H1 (cell line): Measurements from ENCODE around the gene EFHD1. TPM values are rescaled to one million over a fixed set of nuclear protein-coding genes. Genes with fewer than 3 reads are reported as not detected.

Experiments used
- CTCF ChIA-PET: fragments of 300-600 bp; sonication (Branson Sonifier 250); formaldehyde crosslinking; loops from one replicate; lab custom pipeline; 2021; ENCODE audit not compliant: partially characterized antibody; lab: Charles Lee
- POLR2A ChIA-PET: fragments of 300-600 bp; sonication (Branson Sonifier 250); formaldehyde crosslinking; loops from one replicate; lab custom pipeline; 2021; ENCODE audit warnings: inconsistent platforms; ENCODE audit not compliant: partially characterized antibody; lab: Charles Lee
- DNase-seq, 2 experiments: peaks; one replicate each; pipeline versions ENCODE4 v3.0.0 to v3.0.0-alpha.2; 2010 to 2022; ENCODE audit warnings: low spot score in 2 of 2, low read depth in 1 of 2, mixed read lengths in 1 of 2
- FAIRE-seq: peaks from 2 replicates; lab custom pipeline; 2011; peaks lifted over from hg19 to GRCh38; lab: Jason Lieb, UNC
- H2AFZ ChIP-seq: 2 replicates; pipeline ENCODE4 v1.8.1; 2012; ENCODE audit warnings: low read length, inconsistent platforms
- H2AK5ac ChIP-seq: 2 replicates; pipeline ENCODE4 v1.6.1; 2013; ENCODE audit warnings: low read depth, low read length
- H2BK120ac ChIP-seq: replicated peaks from 2 replicates; pipeline ENCODE3; 2013; ENCODE audit warnings: low read depth, low read length, inconsistent platforms
- H2BK12ac ChIP-seq: 2 replicates; pipeline ENCODE4 v1.6.1; 2013; ENCODE audit warnings: low read depth, low read length
- H2BK15ac ChIP-seq: 2 replicates; pipeline ENCODE4 v1.6.1; 2013; ENCODE audit warnings: low read length
- H2BK20ac ChIP-seq: 2 replicates; pipeline ENCODE4 v1.6.1; 2013; ENCODE audit warnings: low read length
- H2BK5ac ChIP-seq: 2 replicates; pipeline ENCODE4 v1.6.1; 2013; ENCODE audit warnings: low read depth, low read length
- H3K14ac ChIP-seq: 2 replicates; pipeline ENCODE4 v1.6.1; 2013; ENCODE audit warnings: inconsistent platforms; ENCODE audit not compliant: insufficient read length
- H3K18ac ChIP-seq: 2 replicates; pipeline ENCODE4 v1.6.1; 2013; ENCODE audit warnings: low read length; ENCODE audit errors: extremely low read depth
- H3K23ac ChIP-seq: 2 replicates; pipeline ENCODE4 v1.6.1; 2013; ENCODE audit warnings: inconsistent platforms; ENCODE audit not compliant: insufficient read length
- H3K23me2 ChIP-seq: 2 replicates; pipeline ENCODE4 v1.6.1; 2013; ENCODE audit warnings: low read depth, low read length
- H3K27ac ChIP-seq: 2 replicates; pipeline ENCODE4 v1.6.1; 2011; ENCODE audit warnings: low read depth, low read length, inconsistent platforms
- H3K27me3 ChIP-seq, 4 experiments: replicated peaks in 1 of 4; 1 replicate in 1 of 4; 2 replicates in 3 of 4; pipeline versions ENCODE4 v1.6.1 to v1.8.1; 2011 to 2013; ENCODE audit warnings: low read length in 3 of 4, mild to moderate bottlenecking in 3 of 4, inconsistent platforms in 2 of 4, mixed read lengths in 2 of 4, moderate library complexity in 1 of 4; ENCODE audit not compliant: control insufficient read depth in 3 of 4, insufficient read depth in 3 of 4; ENCODE audit errors: extremely low read depth in 1 of 4
- H3K36me3 ChIP-seq, 4 experiments: 2 replicates each; pipeline versions ENCODE4 v1.6.1 to v1.8.1; 2011 to 2013; ENCODE audit warnings: mild to moderate bottlenecking in 4 of 4, low read length in 3 of 4, moderate library complexity in 2 of 4, control low read depth in 1 of 4, inconsistent platforms in 1 of 4; ENCODE audit not compliant: insufficient read depth in 4 of 4, control insufficient read depth in 2 of 4
- H3K4ac ChIP-seq: replicated peaks from 2 replicates; pipeline ENCODE3; 2013; ENCODE audit warnings: low read length, low read depth, mixed read lengths, inconsistent platforms; ENCODE audit not compliant: insufficient read length
- H3K4me1 ChIP-seq, 4 experiments: replicated peaks in 1 of 4; 1 replicate in 1 of 4; 2 replicates in 3 of 4; pipeline versions ENCODE4 v1.6.1 to v1.8.1; 2011 to 2013; ENCODE audit warnings: low read length in 3 of 4, inconsistent platforms in 2 of 4, mixed read lengths in 1 of 4; ENCODE audit not compliant: insufficient read depth in 4 of 4, control insufficient read depth in 3 of 4
- H3K4me2 ChIP-seq, 2 experiments: 2 replicates each; pipeline versions ENCODE4 v1.6.1 to v1.8.1; 2011 to 2013; ENCODE audit warnings: low read depth in 2 of 2, low read length in 2 of 2, control low read depth in 1 of 2, inconsistent platforms in 1 of 2, mild to moderate bottlenecking in 1 of 2; ENCODE audit not compliant: insufficient read depth in 1 of 2
- H3K4me3 ChIP-seq, 4 experiments: fragments of 200-600, 300-600 bp in 1 of 4; sonication (generic), shearing (Covaris generic), sonication (Bioruptor Twin) in 1 of 4; 2 replicates each; pipeline versions ENCODE4 v1.5.1 to v1.8.1; 2011 to 2016; ENCODE audit warnings: low read length in 4 of 4, low read depth in 3 of 4, control low read depth in 2 of 4, inconsistent platforms in 2 of 4, mild to moderate bottlenecking in 2 of 4, mixed read lengths in 1 of 4, moderate library complexity in 1 of 4; ENCODE audit not compliant: insufficient read depth in 2 of 4; ENCODE audit errors: extremely low read depth in 1 of 4
- H3K56ac ChIP-seq: replicated peaks from 2 replicates; pipeline ENCODE3; 2013; ENCODE audit warnings: low read depth, mild to moderate bottlenecking, mixed read lengths, low read length, inconsistent platforms; ENCODE audit not compliant: insufficient read length
- H3K79me1 ChIP-seq: 2 replicates; pipeline ENCODE4 v1.6.1; 2013; ENCODE audit warnings: low read depth, low read length, control low read depth
- H3K79me2 ChIP-seq, 2 experiments: 2 replicates each; pipeline versions ENCODE4 v1.6.1 to v1.8.1; 2012 to 2013; ENCODE audit warnings: low read length in 2 of 2, mild to moderate bottlenecking in 2 of 2, inconsistent platforms in 1 of 2; ENCODE audit not compliant: insufficient read depth in 2 of 2, control insufficient read depth in 1 of 2
- H3K9ac ChIP-seq, 4 experiments: replicated peaks in 1 of 4; 1 replicate in 1 of 4; 2 replicates in 3 of 4; pipeline versions ENCODE4 v1.6.1 to v1.8.1; 2011 to 2013; ENCODE audit warnings: low read depth in 3 of 4, low read length in 3 of 4, control low read depth in 2 of 4, mild to moderate bottlenecking in 2 of 4, moderate library complexity in 2 of 4, inconsistent platforms in 1 of 4; ENCODE audit errors: extremely low read depth in 1 of 4
- H3K9me3 ChIP-seq, 2 experiments: 2 replicates each; pipeline versions ENCODE4 v1.6.1 to v1.8.1; 2012 to 2013; ENCODE audit warnings: mild to moderate bottlenecking in 2 of 2, moderate library complexity in 2 of 2, control low read depth in 1 of 2, inconsistent platforms in 1 of 2, low read depth in 1 of 2, low read length in 1 of 2, mixed read lengths in 1 of 2; ENCODE audit not compliant: insufficient read depth in 2 of 2
- H4K20me1 ChIP-seq, 2 experiments: replicated peaks in 1 of 2; 2 replicates each; pipeline versions ENCODE3 to v1.8.1; 2011 to 2013; ENCODE audit warnings: inconsistent platforms in 2 of 2, low read length in 2 of 2, mild to moderate bottlenecking in 1 of 2; ENCODE audit not compliant: insufficient read depth in 2 of 2, control insufficient read depth in 1 of 2
- H4K5ac ChIP-seq: 2 replicates; pipeline ENCODE4 v1.6.1; 2013; ENCODE audit warnings: low read length, low read depth, mixed read lengths, inconsistent platforms; ENCODE audit not compliant: insufficient read length
- H4K8ac ChIP-seq: 2 replicates; pipeline ENCODE4 v1.8.0; 2013; ENCODE audit warnings: mild to moderate bottlenecking, moderate library complexity, low read length, inconsistent platforms; ENCODE audit not compliant: insufficient read depth; ENCODE audit errors: extremely low read depth
- H4K91ac ChIP-seq: replicated peaks from 2 replicates; pipeline ENCODE3; 2013; ENCODE audit warnings: low read length, mixed read lengths, inconsistent platforms; ENCODE audit not compliant: insufficient read length
- CEBPB ChIP-seq: IDR thresholded peaks from 2 replicates; pipeline ENCODE4 v1.6.1; 2012; ENCODE audit warnings: low read depth, low read length
- EGR1 ChIP-seq: IDR thresholded peaks from 2 replicates; pipeline ENCODE4 v1.6.1; 2011; ENCODE audit warnings: low read depth, low read length, borderline replicate concordance
- FOSL1 ChIP-seq: IDR thresholded peaks from 2 replicates; pipeline ENCODE4 v1.6.1; 2011; ENCODE audit warnings: mild to moderate bottlenecking, low read depth, low read length, moderate library complexity; ENCODE audit not compliant: insufficient read depth
- KDM1A ChIP-seq: fragments of 200-600, 300-600 bp; sonication (generic); IDR thresholded peaks from 2 replicates; pipeline ENCODE4 v1.7.1; 2016; ENCODE audit warnings: mild to moderate bottlenecking, low read length, borderline replicate concordance
- POLR2A ChIP-seq, 2 experiments: IDR thresholded peaks; 1 replicate in 1 of 2; 2 replicates in 1 of 2; pipeline ENCODE4 v1.6.1; 2011; ENCODE audit warnings: low read depth in 2 of 2, low read length in 2 of 2, mild to moderate bottlenecking in 2 of 2; ENCODE audit errors: control extremely low read depth in 1 of 2
- POLR2AphosphoS5 ChIP-seq: IDR thresholded peaks from 2 replicates; pipeline ENCODE4 v1.6.1; 2011; ENCODE audit warnings: low read depth, low read length
- RAD21 ChIP-seq, 2 experiments: IDR thresholded peaks in 1 of 2; conservative IDR thresholded peaks in 1 of 2; 2 replicates each; pipeline ENCODE4 v1.6.1; 2011; ENCODE audit warnings: low read depth in 2 of 2, low read length in 2 of 2, improper control_type of control experiment in 1 of 2, inconsistent platforms in 1 of 2, mild to moderate bottlenecking in 1 of 2, moderate library complexity in 1 of 2
- RNF2 ChIP-seq: fragments of 200-900, 300-1000 bp; sonication (generic); IDR thresholded peaks from 2 replicates; pipeline ENCODE4 v1.7.1; 2016; ENCODE audit warnings: borderline replicate concordance, low read depth, mild to moderate bottlenecking, antibody characterized with exemption, low read length; ENCODE audit not compliant: poor library complexity, severe bottlenecking; ENCODE audit errors: missing control alignments
- SAP30 ChIP-seq: fragments of 300-600 bp; sonication (generic); IDR thresholded peaks from 2 replicates; pipeline ENCODE4 v1.7.1; 2012; ENCODE audit warnings: low read length, moderate library complexity, mild to moderate bottlenecking, inconsistent platforms; ENCODE audit not compliant: insufficient read depth, insufficient replicate concordance
- SP2 ChIP-seq: IDR thresholded peaks from 2 replicates; pipeline ENCODE4 v1.6.1; 2012; ENCODE audit warnings: mild to moderate bottlenecking, low read length, inconsistent platforms
- SRF ChIP-seq: IDR thresholded peaks from 2 replicates; pipeline ENCODE4 v1.6.1; 2011; ENCODE audit warnings: mild to moderate bottlenecking, low read depth, low read length, moderate library complexity
- TCF12 ChIP-seq: IDR thresholded peaks from 2 replicates; pipeline ENCODE4 v1.6.1; 2011; ENCODE audit warnings: low read depth, mild to moderate bottlenecking, low read length
- WGBS, 2 experiments: shearing (Covaris generic) in 1 of 2; methylation state at CpG; one replicate each; pipeline versions ENCODE4 v1.1.6 to v1.1.7; 2013 to 2015; ENCODE audit warnings: low lambda C conversion rate in 2 of 2, mixed read lengths in 2 of 2, inconsistent platforms in 1 of 2, low coverage in 1 of 2, missing lambda C conversion rate in 1 of 2; ENCODE audit not compliant: insufficient replicate concordance in 2 of 2, insufficient coverage in 1 of 2, insufficient read length in 1 of 2; ENCODE audit errors: extremely low coverage in 1 of 2, missing lambda C conversion rate in 1 of 2; 5-methylcytosine and 5-hydroxymethylcytosine counted together
- polyA plus RNA-seq, 7 experiments: library from polyadenylated mRNA; depleted of rRNA in 3 of 7; stranded (reverse) in 5 of 7; unstranded in 2 of 7; fragments of >200 nt in 5 of 7; fragments of 200-250 nt in 2 of 7; gene quantifications; 1 replicate in 5 of 7; 2 replicates in 1 of 7; 4 replicates in 1 of 7; pipeline versions ENCODE4 v1.2.1 to v1.2.3, GENCODE V29; 2011 to 2013; ENCODE audit warnings: missing spikeins in 2 of 7, mixed read lengths in 2 of 7
- total RNA-seq: library from RNA; stranded (reverse); fragmentation: NEBNext Ultra II Directional; extraction: Animal tissue kit (Norgen Biotek cat#: 25700); gene quantifications from 2 replicates; pipeline ENCODE4 v1.2.1, GENCODE V29; 2021
- TF ChIP-seq, protein P1 (sequence below): IDR thresholded peaks from 2 replicates; pipeline ENCODE4 v1.6.1; 2012; ENCODE audit warnings: inconsistent platforms
- TF ChIP-seq, protein P2 (sequence below): IDR thresholded peaks from 2 replicates; pipeline ENCODE4 v1.6.1; 2012; ENCODE audit warnings: inconsistent platforms

The EFHD1 gene
- total and polyA plus RNA-seq, 2 of the 8 experiments (the other 6 are each of a cell fraction or from before 2014, with no cell fraction given) = 3.4 to 4.5 TPM

DNA sequence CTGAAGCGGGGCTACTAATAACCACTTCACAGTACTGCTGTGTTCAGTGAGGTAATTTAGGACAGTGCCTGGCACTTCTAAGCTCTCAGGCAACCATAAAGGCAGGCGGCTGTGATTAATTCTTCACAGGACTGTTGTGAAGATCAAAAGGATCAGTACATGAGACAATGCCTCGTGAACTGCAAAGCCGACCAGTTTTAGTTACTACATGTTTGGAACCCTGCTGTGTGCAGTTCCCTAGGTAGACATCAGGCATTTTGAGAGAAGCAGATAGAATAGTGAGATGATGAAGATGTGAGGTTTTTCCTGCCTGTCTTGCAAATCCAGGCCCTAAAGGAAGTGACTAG lies 19.1 kb downstream of the EFHD1 start:
- Histone ChIP-seq H2BK12ac (no peak overlapping the region), H3K23me2 (no peaks in the 10 kb centered on the region), H2BK120ac (no peak overlapping the region), H2BK5ac (no peak overlapping the region), H2AFZ (no peak overlapping the region), H3K4me3 (no peak overlapping the region), H3K27ac (no peak overlapping the region), H3K36me3 (no peaks in the 10 kb centered on the region), H3K9me3 (no peaks in the 10 kb centered on the region), H2BK15ac (no peak overlapping the region), H3K9ac (no peak overlapping the region), H3K79me2 (no peaks in the 10 kb centered on the region), H4K91ac (no peak overlapping the region), H2BK20ac (no peak overlapping the region), H3K4me2 (no peak overlapping the region), H3K4me1 (no peaks in the 10 kb centered on the region), H3K56ac (no peak overlapping the region), H4K5ac (no peak overlapping the region), H3K18ac (no peak overlapping the region), H4K8ac (no peak overlapping the region), H2AK5ac (no peak overlapping the region), H3K23ac (no peak overlapping the region), H3K27me3 (no peaks in the 10 kb centered on the region), H3K4ac (no peak overlapping the region), H4K20me1 (no peaks in the 10 kb centered on the region), H3K79me1 (no peaks in the 10 kb centered on the region), H3K14ac (no peak overlapping the region)
- ChIA-PET CTCF (interaction anchor here (0.6 to 2.1 kb wide), 6 partner anchors 10 to 317 kb away, joined by 3 to 11 read pairs (median 4); no protein-coding TSS in a partner anchor), POLR2A (interaction anchor here (0.6 to 1.7 kb wide), 3 partner anchors 20 to 68 kb away, joined by 4 to 7 read pairs (median 4); partner anchors contain the start of gene EFHD1)
- WGBS, 2 experiments = 77% methylated on average over 4 of the region's 4 CpGs; no CpG with 5 or more reads in 1 of the 2 experiments
- DNase-seq (no peak), FAIRE-seq (no peak)
- TF ChIP-seq FOSL1 = no peak
- TF ChIP-seq SRF = no peak
- TF ChIP-seq SAP30 = no peak
- no peak for TF ChIP-seq RNF2
- no peak for TF ChIP-seq POLR2AphosphoS5
- no peak for TF ChIP-seq SP2
- no peak for TF ChIP-seq TCF12
- no peak for TF ChIP-seq POLR2A (IDR thresholded peaks at IDR 0.05; ENCODE audit: control extremely low read depth in 1 of 2, low read depth in 2 of 2, low read length in 2 of 2)
- no peak for TF ChIP-seq CEBPB
- TF ChIP-seq, protein P1, sequence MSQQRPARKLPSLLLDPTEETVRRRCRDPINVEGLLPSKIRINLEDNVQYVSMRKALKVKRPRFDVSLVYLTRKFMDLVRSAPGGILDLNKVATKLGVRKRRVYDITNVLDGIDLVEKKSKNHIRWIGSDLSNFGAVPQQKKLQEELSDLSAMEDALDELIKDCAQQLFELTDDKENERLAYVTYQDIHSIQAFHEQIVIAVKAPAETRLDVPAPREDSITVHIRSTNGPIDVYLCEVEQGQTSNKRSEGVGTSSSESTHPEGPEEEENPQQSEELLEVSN = no peak
- no peak for TF ChIP-seq EGR1
- no peak for TF ChIP-seq KDM1A
- TF ChIP-seq RAD21 (IDR thresholded peaks at IDR 0.05 in 1 of 2, conservative IDR thresholded peaks at IDR 0.05 in 1 of 2; ENCODE audit: low read depth in 2 of 2, low read length in 2 of 2) = no peak
- TF ChIP-seq, protein P2, sequence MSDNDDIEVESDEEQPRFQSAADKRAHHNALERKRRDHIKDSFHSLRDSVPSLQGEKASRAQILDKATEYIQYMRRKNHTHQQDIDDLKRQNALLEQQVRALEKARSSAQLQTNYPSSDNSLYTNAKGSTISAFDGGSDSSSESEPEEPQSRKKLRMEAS = no peak
